Hepatic stellate cell (primary cell): Measurements from ENCODE around the gene DCHS1.
A peak's percentile ranks its signal among the peaks of the same experiment; 100 is the strongest.

ENCODE experiments used
- DNase-seq: peaks from one replicate; pipeline ENCODE4 v3.0.0; 2011; ENCODE audit warnings: low spot score

Gene DCHS1

DNA sequence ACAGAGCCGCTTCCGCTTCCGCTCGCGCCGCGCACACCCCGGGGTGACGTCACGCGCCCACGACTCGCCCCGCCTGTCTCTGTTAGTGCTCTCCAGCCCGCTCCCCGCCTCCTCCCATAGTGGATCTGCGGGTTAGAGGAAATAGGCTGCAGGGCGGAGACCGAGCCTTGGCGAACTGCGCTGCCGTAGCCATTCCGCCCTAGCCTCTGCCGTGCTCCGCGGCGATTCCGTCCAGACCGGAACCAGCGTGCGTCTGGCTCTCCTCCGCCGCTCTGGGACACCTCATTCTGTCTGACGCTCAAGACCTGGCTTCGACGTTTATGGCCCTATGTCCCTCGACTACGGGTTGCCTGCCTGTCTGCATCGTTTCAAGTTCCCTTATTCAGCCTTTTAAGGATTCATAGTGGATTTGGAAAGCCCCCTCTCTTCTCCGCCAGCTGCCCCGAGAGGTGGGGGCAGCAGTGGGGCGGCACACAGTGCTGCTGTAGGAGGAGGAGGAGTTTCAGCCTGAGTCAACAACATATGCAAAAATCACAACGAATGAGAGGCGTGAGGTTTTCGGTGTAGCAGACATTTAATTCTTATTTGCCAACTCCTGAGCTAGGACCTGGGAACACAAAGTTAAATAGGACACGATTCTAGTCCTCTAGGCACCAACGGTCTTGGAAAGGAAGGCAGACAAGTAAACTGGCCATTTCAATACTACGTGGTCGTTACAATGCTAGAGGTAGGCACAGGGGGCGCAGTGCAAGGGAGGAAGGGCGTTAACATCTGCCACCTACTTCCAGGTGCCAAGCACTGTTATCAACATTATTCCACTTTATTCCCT lies 43.2 kb downstream of the DCHS1 start, which contains the start of gene TAF10:
TSS of gene TAF10 (minus strand) at position 4 of the 829 bp plus-strand sequence. CDS start 27 bp downstream, outside the sequence.
- peak; percentile 93 for DNase-seq

DNA sequence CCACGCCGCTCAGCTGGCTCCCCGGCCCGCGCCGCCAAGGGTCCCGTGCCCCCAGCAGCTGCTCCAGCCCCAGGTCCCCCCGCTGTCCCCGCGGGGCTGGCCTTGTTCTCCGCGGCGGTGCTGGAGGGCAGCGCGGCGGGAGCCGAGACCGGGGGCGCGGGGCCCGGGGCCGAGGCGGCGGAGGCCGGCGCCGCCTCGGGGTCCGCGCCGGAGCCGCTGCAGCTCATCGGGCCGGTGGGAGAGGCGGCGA lies 43.7 kb downstream of the DCHS1 start:
- DNase-seq = no peak

DNA sequence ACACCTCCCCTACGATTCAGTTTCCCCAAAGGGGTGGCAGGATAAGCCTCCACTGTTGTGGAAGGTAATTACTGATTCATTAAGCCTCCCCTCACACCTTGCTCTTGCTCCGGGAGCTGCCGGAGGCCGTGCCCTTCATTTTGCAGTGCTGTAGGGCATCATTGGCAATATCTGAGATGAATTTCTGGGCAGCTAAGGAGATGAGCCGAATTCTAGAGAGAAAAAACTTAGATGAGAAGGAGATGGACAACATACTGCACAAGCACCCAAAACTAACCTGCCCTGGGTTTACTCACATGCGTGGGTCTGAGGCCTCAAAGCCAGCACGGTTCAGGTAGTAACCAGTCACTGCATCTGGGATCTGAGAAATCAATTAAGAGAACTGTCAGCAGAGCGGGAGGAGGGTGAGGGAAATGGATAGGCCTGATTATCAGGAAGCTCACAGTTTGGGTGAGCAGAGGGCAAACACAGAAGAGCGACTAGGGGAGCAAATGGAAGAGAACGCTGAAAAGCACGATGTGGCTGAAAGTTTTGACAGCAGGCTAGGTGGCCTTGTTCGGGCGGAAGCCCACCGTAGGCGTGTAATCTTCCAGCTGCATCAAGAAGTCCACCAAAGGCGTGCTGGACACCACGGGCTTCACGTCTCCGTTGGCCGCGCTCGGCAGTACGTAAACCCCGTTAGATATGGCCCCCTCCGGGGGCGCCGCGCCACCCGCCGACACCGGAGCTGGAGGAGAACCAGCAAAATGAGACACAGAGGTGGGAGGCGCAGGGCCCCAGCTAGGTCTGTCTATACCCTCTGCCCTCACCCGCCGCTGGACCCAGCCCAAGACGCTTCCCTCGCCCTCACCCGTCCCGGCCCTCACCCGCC lies 44.3 kb downstream of the DCHS1 start:
- no peak for DNase-seq

DNA sequence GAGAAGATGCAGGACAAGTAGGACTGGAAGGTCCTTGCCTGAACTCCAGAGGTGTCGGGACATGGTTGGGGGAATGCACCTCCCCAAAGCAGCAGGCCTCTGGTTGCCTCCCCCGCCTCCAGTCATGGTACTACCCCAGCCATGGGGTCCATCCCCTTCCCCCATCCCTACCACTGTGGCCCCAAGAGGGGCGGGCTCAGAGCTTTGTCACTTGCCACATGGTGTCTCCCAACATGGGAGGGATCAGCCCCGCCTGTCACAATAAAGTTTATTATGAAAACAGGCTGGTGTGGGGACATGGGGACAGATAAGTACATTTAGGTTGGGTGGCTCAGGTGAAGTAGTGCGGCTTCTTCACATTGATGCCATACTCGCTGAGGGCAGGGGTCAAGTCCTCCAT lies 45.0 kb downstream of the DCHS1 start:
- no peak for DNase-seq

DNA sequence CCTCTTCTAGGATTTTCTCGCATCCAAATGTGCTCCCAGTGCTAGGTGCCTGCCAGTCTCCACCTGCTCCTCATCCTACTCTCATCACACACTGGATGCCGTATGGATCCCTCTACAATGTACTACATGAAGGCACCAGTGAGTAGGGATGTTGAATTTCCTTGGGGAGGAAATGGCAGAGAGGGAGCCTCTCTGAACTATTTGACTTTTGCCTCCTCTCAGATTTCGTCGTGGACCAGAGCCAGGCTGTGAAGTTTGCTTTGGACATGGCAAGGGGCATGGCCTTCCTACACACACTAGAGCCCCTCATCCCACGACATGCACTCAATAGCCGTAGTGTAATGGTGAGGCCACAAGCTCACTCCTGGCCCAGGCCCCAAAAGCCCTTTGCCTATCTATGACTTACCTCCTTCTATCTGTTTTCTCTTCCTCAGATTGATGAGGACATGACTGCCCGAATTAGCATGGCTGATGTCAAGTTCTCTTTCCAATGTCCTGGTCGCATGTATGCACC lies 46.0 kb downstream of the DCHS1 start:
- DNase-seq = no peak

DNA sequence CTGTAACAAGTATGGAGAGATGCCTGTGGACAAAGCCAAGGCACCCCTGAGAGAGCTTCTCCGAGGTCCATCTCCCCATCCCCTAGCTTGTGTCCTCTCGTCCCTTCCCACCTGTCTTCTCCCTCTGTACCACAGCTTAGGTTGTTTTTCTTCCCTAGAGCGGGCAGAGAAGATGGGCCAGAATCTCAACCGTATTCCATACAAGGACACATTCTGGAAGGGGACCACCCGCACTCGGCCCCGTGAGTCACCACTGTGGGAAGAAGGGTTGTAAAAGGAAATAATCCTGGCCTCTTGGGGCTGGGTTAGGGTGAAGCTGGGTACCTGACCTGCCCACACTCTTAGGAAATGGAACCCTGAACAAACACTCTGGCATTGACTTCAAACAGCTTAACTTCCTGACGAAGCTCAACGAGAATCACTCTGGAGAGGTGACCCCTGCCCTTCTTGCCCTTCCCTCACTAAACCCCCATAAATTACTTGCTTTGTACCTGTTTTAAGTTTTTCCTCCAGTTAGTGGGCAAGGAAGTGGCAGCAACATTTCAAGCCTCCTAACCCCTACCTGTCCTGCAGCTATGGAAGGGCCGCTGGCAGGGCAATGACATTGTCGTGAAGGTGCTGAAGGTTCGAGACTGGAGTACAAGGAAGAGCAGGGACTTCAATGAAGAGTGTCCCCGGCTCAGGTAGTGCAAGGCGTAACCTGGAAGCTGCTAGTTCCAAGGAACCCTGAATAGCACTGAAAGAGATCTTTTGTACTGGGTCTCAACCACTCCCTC lies 46.7 kb downstream of the DCHS1 start:
- no peak for DNase-seq

DNA sequence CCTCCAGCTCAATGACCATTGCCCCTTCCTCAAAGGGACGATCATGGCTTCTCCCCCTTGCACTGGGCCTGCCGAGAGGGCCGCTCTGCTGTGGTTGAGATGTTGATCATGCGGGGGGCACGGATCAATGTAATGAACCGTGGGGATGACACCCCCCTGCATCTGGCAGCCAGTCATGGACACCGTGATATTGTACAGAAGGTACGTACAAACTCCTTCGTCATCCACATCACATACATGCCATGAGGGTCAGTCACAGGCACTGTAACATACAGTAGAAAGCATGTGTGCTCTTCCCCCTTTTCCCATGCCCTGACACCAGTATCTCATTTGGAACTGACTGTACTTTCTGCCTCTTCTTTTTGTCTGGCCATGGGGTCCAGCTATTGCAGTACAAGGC lies 47.6 kb downstream of the DCHS1 start:
- DNase-seq = no peak

DNA sequence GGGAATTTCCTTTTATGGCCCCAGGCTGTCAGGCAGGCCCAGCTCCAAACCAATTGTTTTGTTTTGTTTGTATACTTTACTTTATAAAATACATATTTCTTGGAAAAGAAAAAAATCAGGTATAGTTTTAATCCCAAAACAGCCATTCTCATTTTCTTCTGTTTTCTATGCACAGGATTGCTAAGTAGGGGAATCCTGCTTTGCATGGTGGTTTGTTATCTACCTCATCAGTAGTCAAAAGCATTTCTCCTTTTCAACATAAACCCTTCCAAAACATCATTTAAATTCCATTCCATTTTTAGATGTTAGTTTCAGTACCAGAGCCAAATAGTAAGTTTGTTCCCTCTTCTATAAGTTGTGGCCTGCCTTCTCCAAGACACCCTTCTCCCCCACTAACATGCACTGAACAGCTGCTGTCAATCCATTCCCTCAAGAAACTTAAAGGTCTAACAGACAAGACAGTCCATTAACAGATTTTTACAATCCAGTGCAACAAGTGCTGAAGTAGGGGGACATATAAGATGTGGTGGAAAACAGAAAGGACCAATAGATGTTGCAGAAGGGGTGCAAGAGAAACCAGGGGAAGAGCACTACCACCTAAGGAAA lies 48.3 kb downstream of the DCHS1 start:
- DNase-seq = no peak

DNA sequence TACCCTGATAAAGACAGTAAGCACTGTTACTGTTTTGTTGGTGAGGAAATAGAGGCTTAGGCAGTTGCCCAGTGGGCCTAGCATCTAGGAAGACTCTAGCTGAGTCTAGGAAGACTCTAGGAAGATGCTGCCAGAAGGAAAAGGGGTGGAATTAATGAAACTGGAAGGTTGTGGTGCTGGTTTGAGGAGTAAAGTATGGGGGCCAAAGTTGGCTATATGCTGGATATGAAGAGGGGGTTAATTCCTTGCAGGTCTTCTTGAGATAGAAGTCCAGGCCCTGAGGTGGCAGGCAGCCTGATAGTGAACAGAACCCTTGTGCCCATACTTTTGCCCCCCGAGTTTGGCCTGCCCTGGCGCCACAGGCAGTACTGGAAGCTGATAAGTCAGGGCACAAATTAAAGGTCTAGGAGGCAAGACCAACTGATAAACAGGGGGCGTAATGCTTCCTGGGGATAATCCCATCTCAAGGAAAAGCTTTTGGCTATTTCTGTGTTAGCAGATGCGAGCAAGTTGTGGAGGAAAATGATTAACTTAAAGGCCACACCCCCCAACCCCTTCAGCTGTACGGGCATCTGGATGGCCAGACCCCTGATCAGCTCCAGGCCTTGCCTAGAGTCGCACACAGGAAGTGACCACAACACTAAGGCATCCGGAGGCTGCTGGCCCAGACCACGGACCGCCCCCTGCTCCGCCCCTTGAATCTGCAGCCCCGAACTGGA lies 49.0 kb downstream of the DCHS1 start:
- DNase-seq = peak; percentile 96

DNA sequence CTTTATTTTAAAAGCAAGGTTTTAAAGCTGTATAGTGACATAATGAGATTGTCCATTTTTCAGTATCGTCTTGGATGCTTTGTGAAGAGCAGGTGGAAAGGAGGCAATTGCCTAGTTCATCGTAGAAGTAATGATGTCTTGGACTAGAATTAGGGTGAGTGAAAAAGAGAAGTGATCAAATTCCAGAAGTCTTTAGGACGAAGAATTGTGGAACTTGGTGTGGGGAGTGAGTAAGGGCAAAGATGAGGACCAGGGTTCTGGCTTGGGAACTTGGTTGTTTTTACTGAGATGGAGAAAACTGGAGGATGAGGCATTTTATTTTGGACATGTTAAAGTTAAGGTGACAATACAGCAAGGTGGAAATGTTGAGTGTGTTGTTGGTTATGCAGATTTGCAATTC lies 50.8 kb downstream of the DCHS1 start:
- DNase-seq = no peak

DNA sequence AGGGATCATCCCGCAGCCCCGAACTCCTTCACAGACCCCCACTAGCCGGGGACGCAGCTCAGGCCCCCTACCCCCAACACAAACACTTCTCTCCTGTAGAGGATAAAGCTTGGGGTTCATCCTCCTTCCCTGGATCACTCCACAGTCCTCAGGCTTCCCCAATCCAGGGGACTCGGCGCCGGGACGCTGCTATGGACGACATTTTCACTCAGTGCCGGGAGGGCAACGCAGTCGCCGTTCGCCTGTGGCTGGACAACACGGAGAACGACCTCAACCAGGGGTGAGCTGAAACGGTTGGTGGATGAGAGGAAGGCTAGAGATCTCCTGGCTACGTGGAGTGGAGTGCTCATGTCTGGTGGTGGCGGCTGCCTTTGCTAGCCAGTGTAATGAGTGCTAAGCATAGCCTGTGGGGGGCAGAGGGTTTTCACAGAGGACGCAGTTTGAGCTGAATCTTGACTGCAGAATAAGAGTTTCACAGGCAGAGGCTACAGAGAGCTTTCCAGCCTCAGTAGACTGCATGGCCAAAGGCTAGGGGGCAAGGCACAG lies 51.5 kb downstream of the DCHS1 start:
- DNase-seq = peak; percentile 78

DNA sequence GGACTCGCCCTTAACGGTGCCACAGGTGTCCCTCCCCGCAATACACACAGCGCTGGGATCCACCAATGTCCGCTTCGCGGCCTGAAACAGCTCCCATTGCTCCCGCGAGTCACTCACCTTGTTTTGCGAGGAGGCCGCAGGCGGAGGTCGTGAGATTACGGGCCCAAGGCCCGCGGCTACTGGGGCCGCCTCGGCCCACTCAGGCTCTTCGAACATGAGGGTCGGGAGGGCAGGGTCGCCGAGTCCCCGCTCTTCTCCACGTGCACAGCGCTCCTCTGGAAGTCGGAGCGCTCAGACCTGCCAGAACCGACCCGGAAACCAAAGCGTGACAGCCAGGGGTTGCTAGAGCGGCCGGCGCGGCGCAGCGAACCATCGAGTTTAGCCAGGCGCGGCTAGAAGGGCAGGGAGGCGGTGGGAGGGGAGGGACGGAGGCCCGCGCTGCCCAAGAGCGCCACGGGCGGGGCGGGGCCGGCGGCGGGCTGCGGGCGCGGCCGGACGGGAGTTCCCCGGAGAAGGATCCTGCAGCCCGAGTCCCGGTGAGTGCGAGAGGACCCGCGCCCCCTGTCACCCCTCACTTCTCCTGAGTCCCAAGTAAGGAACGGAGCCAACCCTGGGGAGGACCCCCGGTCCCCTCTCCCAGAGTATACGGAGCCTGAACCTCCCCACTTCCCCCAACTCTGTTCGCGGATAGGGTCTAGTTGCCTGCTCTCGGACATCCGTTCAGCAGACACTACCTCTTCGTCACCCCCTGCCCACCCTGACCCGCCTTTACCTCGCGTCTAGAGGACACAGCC lies 52.1 kb downstream of the DCHS1 start, which contains the start of the genes ILK and RRP8:
TSS of gene ILK (plus strand) at position 488 of the 794 bp plus-strand sequence. CDS start 498 bp downstream, outside the sequence.
TSS of gene RRP8 (minus strand) at position 330 of the 794 bp plus-strand sequence. CDS start at position 216, 114 bp downstream.
- DNase-seq = peak; percentile 94

DNA sequence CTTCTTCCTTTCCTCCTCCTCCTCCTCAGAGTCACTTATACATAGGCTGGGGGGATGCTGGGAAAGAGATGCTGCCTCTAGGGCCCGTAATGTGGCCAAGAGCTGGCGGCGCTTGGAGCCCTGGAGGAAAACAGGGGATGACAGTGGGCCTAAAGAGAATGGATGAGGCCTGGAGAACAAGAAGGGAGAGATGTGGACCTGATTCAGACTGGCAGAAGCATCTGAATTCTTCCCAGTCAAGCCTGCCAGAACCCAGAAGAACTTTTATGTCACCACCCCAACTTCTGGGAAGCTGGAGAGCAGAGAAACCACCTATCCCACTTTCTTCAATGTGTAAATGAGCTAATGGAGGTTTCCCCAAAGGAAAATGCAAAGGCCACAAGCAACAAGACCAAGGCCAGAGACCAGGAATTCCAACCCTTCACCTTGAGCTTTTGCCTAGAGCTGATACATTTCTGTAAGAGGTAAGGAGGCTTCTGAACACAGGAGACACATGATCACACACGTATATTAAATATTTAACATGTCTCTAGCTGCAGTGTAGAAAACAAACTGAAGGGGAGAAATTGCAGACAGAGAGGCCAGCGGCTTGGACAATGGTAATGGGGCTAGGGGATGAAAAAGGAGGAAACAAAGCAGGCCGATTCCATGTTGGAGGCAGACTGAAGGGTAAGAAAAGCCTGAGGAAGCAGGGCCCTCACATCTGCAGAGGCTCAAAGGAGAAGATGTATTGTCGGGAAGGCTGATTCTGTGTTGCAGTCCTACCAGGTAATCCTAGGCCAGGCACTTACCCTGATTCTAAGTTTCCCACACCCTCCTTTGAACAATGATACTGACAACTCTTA lies 53.3 kb downstream of the DCHS1 start:
- no peak for DNase-seq

DNA sequence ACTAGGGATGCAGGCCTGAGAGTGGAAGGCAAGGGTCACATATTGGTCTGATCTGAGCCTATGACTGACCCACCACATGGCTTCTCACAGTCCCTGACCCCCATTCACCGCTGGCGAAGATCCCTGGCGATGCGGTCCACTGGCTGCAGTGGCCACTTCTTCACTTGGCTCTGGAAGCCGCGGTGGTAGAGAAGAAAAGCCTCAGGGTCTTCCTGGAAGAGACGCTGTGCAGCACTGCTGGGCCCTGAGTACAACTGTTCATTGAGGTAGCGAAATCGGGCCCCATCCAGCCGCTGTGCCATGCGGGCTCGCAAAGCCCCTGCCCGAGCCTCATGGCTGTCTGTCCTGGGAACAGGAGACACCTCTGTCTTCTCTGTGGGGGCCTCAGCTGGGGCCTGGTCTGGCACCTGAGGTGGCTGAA lies 54.6 kb downstream of the DCHS1 start:
- DNase-seq = no peak

DNA sequence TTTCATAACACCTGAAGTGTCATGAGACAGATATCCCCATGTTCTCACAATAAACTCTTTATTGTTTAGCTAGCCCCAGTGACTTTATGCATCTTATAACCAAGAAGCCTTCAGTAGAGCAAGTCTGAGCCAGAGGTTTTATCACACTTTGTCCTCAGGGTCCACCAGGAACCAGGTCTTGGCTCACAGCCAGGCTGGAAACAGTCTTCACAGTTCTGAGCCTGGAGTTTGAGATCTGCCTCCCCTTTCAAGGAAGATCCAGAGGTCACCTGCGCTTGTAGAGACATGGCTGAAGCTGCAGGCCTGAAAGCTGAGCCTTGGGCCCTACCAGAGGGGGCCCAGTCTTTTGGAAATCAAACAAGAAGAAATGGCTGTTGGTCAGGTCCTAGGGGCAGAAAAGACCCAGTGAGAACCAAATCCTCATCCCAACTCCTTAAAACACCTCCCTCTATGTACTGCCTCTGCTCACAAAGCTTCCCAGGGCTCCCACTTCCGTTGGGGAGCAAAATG lies 55.7 kb downstream of the DCHS1 start:
- DNase-seq = no peak

DNA sequence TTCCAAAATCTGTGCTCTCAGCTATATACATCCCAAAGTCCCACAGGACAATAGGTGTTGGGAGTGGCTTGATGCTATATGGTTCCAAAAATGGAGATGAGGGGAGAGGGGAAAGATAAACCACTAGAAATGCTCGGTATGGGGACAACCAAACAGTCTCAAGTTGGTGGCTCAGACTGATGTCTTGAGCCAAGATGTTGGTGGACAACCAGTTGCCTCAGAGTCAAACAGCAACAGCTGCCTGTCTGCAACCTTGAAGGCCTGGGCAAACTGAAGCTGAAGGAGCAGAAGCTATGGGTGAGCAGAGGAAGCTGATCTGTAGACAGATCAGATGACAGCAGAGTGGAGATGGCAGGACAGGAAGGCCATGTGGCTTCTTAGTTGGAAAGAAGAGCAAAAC lies 56.2 kb downstream of the DCHS1 start:
- no peak for DNase-seq

DNA sequence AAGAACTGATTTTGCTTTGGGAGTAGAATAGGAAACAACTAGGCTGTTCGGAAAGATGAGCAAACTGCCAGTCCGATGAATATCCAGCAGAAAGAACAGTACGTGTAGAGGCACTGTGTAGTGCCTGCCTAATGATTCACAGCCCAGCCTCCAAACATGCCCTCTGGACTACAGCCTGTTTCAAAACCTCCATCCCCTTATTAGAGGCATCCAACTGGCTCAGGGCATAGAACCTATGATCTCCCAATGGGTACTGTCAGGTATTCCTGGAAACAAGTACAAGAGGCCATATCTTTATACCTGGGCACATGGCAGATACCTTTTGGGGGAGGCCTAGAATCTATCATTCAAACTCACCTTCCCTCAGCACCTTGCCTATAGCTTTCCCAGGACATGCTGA lies 57.1 kb downstream of the DCHS1 start:
- DNase-seq = no peak

DNA sequence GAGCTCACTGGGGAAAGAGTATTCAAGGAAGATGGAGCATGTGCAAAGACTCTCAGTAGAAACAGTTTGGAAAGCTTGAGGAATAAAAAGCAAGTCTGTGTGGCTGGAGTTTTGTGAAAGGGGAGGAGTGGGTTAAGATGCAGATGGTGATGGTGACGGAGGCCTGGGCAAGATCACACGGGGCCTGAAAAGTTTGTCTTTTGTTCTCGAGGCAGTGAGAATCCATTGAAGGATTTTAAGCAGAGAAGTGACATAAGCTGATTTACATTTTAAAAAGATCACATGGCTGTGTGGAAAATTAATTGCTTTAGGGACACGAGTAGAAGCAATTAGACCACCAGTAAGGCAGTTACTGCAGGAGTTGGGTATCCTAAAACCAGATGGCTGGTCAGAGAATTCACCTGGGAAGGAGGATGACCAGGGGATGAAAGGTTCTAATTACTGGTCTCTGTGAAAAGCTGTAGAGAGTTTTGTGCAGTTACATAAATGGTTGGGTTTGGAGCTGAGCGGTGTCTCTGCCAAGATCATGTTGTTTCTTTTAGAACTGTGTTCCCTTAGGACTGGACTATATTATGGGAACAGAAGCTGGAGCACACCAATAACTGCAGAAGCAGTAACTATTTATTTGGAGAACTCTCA lies 59.3 kb downstream of the DCHS1 start:
- DNase-seq = no peak
